RWPE1 (cell line): Measurements from ENCODE around the gene ZEB2.

ENCODE experiments used
- CTCF ChIA-PET: fragments of 350-600 bp; sonication (Branson Sonifier 250); formaldehyde crosslinking; extraction: SDS; loops from one replicate; lab custom pipeline; 2021; lab: Yijun Ruan, JAX
- POLR2A ChIA-PET: fragments of 400-600 bp; formaldehyde crosslinking; extraction: SDS; loops from one replicate; lab custom pipeline; 2020; ENCODE audit warnings: antibody characterized with exemption; ENCODE audit not compliant: low non-redundant PET; lab: Yijun Ruan, JAX
- DNase-seq: peaks from one replicate; pipeline ENCODE4 v3.0.0; 2012; ENCODE audit warnings: low spot score
- H3K27ac ChIP-seq: fragments of 450-650 bp; 2 replicates; pipeline ENCODE4 v1.5.1; 2017
- CTCF ChIP-seq: fragments of 450-650 bp; conservative IDR thresholded peaks from 2 replicates; pipeline ENCODE4 v1.5.1; 2017; ENCODE audit warnings: low read depth, mild to moderate bottlenecking

ZEB2 gene

GRCh38 chr2:144477957-144478311 is 42.0 kb downstream of the ZEB2 start:
- DNase-seq, result no peak
- H3K27ac ChIP-seq, result no peak overlapping the region
- no peak for TF ChIP-seq CTCF
- ChIA-PET CTCF (no interaction called here), POLR2A (no interaction called here)

- H3K27ac ChIP-seq, result no peak overlapping the region
- POLR2A ChIA-PET, result no interaction called here
- no peak for TF ChIP-seq CTCF
- DNase-seq, result no peak
- CTCF ChIA-PET, result interaction anchor here (0.5 kb wide), 1 partner anchor 119 kb away, joined by 5 read pairs; no protein-coding TSS in a partner anchor
These were observed 42.5 kb downstream of the ZEB2 start for GRCh38 chr2:144477281-144477956.

GRCh38 chr2:144476682-144477081 is 43.2 kb downstream of the ZEB2 start:
- no peak for TF ChIP-seq CTCF
- no peak for DNase-seq
- no peak overlapping the region for H3K27ac ChIP-seq
- ChIA-PET CTCF (no interaction called here), POLR2A (no interaction called here)

- H3K27ac ChIP-seq, result no peak overlapping the region
- ChIA-PET CTCF (no interaction called here), POLR2A (no interaction called here)
- no peak for TF ChIP-seq CTCF
- DNase-seq, result no peak
These were observed 44.2 kb downstream of the ZEB2 start for GRCh38 chr2:144475569-144476275.

- TF ChIP-seq CTCF, result no peak
- POLR2A ChIA-PET, result no interaction called here
- CTCF ChIA-PET, result interaction anchor here (0.7 kb wide), 1 partner anchor 50 kb away, joined by 3 read pairs; no protein-coding TSS in a partner anchor
- H3K27ac ChIP-seq, result no peak overlapping the region
- no peak for DNase-seq
These were observed 44.9 kb downstream of the ZEB2 start for GRCh38 chr2:144475044-144475443.

GRCh38 chr2:144474017-144474416 is 45.9 kb downstream of the ZEB2 start:
- ChIA-PET POLR2A (no interaction called here), CTCF (no interaction called here)
- H3K27ac ChIP-seq, result no peak overlapping the region
- TF ChIP-seq CTCF, result no peak
- DNase-seq, result no peak
